B cell (primary cell): ENCODE results near the gene PDCD11.

Experiments
- EZH2 ChIP-seq: IDR thresholded peaks from 2 replicates; pipeline ENCODE4 v1.6.1; 2012; ENCODE audit warnings: borderline replicate concordance, low read depth, mild to moderate bottlenecking, moderate library complexity, low read length; ENCODE audit not compliant: insufficient read depth, poor library complexity, severe bottlenecking
- TF ChIP-seq, protein P1 (sequence below): fragments of 200-600 bp; IDR thresholded peaks from one replicate; pipeline ENCODE4 v1.8.0; 2022; ENCODE audit warnings: antibody characterized with exemption, mild to moderate bottlenecking

DNA sequence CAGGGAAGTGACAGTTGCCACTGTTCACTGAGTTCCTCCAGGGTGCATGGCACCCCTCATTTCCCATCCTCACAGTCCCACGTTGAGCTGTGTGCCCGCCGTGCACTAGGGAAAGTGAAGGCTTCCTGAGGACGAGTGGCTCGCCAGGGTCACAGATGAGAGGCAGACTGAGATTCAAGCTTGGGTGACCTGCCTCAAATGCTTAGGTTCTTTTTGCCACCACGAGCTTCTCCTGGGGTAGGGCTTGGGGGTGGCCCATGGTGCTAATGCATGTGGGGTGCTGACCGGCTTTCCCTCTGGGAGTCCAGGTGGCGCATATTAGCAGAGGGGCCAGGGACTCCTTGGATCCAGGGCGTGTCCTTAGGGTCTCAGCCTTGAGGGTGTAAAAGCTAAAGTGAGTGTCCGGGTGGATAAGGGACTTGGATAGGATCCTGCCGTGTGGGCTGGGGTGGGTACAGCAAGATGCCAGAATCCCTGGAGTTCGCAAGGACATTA lies 53.8 kb downstream of the PDCD11 start:
- TF ChIP-seq EZH2 = no peak
- TF ChIP-seq, protein P1, sequence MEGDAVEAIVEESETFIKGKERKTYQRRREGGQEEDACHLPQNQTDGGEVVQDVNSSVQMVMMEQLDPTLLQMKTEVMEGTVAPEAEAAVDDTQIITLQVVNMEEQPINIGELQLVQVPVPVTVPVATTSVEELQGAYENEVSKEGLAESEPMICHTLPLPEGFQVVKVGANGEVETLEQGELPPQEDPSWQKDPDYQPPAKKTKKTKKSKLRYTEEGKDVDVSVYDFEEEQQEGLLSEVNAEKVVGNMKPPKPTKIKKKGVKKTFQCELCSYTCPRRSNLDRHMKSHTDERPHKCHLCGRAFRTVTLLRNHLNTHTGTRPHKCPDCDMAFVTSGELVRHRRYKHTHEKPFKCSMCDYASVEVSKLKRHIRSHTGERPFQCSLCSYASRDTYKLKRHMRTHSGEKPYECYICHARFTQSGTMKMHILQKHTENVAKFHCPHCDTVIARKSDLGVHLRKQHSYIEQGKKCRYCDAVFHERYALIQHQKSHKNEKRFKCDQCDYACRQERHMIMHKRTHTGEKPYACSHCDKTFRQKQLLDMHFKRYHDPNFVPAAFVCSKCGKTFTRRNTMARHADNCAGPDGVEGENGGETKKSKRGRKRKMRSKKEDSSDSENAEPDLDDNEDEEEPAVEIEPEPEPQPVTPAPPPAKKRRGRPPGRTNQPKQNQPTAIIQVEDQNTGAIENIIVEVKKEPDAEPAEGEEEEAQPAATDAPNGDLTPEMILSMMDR = no peak
